DMS53 (cell line): ENCODE measurements around the gene B4GALNT3.
"Not testable (repeated sequence)": the region's sequence is repeated elsewhere in the genome, so short reads cannot be mapped to it uniquely, and the experiment has no call there.

Experiments used
- DNase-seq: peaks from one replicate; lab custom pipeline; 2025; lab: John Stamatoyannopoulos, UW

Gene B4GALNT3

DNA sequence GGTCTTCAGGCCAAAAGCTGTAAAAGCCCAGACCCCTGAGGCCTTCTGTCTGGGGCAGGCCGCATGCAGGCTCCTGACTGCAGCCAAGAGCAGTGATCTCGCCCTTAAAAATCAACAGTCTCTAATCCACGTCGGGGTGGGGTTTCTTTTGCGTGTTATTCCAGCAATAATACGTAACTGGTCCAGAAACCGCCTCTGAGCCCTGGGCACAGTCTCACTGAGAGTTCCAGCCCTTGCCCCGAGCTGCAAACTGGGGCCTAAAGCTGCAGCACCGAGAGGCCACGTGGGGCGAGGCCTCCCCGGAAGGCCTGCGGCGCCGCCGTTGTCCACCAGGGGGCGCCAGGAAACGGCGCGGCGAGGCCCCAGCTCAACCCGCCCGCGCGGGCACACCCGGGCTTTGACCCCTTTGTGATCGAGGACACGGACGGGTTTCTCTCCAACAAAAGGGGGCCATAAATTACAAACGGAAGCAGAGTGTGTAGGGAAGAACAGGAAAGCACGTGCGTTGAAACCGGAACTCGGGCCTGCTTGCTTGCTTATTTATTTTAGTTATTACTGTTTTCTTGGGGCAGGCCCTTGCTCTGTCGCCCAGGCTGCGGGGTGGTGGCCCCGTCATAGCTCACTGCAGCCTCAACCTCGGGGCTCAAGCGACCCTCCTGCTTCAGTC, 116.3 kb downstream of the B4GALNT3 start:
- DNase-seq: peak; percentile 94

- DNase-seq: no peak
Observed at GRCh38 chr12:576615-577110, 116.9 kb downstream of the B4GALNT3 start.

DNA sequence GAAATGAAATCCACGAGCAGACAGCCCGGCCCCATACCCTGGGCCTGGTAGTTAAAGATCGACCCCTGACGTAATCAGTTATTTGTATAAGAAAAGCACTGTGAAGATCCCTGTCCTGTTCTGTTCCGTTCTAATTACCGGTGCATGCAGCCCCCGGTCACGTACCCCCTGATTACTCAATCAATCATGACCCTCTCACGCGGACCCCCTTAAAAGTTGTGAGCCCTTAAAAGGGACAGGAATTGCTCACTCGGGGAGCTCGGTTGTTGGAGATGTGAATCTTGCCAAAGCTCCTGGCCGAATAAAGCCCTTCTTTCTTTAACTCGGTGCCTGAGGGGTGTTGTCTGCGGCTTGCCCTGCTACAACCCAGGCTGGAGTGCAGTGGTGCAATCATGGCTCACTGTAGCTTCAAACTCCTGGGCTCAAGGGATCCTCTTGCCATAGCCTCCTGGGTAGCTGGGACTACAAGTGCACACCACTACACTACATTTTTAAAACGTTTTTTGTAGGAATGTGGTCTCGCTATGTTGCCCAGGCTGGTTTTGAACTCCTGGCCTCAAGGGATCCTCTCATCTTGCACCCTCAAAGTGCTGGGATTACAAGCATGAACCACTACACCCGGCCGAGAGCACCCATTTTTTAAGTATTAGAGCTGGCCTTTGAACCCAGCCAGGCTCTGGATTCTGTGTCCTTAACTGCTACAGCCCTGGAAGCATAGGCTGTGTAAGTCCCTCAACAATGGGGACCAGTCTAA, 118.4 kb downstream of the B4GALNT3 start:
- DNase-seq: not testable (repeated sequence)

DNA sequence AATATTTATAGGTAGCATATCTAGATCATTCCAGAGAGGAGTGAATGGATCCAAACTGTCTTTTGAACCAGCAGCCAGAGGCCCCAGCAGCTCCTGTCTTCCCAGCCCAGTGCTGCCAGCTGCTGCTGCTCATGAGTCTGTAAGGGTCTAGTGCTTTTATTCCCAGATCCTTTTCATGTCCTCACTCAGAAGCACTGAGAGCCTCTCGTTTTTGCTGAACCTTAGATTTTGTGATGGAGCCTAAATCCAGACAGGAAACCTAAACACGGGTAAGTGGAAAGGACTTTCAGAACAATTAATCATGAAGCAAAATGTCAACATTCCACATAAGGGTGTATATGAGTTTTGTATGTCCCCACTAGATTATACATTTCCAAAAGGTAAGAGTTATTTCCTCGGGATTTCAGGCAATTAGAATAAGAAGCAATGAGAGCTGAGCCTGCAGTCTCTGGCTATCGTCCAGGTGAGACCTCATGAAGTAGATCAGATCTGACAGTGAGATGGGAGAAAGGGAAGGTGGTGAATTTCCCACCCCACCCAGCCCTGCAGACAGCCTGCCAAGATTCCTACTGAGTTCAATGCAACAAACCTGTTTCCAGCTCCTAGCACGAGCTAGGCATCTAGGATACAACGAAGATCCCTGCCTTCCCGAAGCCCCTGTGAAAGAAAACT, 119.1 kb downstream of the B4GALNT3 start:
- DNase-seq: peak; percentile 31

DNA sequence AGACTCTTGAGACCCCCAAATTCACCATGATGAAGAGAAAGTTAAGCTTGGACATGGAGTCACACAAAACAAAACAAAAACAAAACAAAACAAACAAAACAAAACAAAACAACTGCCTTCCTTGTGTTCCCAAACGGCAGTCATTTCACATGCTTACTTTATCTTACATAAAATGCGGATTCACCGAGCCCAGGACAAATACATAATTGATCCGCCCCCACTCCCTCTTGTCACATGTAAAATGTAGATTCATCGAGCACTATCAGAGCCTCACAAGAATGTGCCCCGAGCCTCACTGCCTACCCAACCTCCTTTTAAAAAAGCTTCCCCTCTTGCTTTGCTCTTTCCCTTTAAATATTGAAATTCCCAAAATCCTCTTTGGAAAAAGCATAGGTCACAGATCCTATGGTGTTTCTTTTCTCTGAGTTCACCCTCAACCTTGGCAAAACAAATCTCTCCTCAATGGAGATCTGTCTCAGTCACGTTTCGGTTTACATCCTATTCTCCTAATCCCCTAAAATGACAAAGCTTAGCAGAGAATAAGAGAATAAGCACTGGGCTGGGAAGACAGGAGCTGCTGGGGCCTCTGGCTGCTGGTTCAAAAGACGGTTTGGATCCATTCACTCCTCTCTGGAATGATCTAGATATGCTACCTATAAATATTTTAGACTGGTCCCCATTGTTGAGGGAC, 119.8 kb downstream of the B4GALNT3 start:
- no peak for DNase-seq

GRCh38 chr12:580813-581212, 121.1 kb downstream of the B4GALNT3 start:
- no peak for DNase-seq

DNA sequence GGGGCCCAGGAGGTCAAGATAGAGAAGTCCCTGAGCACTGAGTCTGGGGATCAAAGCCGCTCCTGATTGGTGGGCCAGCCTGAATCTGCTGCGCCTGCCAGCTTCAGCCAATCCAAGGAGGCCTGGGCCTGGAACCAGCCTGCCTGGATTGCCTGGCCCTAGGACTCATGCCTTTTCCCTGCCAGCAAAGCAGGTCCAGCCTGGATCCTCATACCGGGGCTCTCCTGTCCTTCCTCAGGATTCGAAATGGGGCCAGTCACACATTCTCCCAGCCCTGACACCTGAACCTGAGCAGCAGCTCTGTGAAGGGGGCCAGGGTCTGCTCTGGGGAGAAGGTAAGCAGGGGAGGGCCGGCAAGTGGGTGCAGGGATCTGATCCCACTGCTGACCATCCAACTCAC, 121.6 kb downstream of the B4GALNT3 start:
- DNase-seq: no peak

DNA sequence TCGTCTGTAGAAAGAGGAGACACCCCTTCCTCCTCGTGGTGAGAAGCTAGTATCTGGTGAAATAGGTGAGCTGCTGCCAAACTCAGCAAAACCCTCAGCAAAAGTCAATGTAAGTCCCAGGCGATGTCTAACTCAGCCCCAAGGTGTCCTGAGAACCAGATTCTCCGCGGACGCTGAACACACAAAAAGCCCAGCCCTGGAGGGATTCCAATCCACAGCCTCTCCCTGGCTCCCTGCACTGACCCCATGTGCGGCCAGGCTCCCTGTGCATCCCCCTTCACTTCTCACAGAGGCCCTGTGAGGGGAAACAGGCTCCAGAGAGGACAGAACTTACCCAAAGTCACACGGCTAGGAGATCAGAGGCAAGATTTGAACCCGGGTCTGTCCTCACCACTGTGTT, 122.0 kb downstream of the B4GALNT3 start:
- no peak for DNase-seq

DNA sequence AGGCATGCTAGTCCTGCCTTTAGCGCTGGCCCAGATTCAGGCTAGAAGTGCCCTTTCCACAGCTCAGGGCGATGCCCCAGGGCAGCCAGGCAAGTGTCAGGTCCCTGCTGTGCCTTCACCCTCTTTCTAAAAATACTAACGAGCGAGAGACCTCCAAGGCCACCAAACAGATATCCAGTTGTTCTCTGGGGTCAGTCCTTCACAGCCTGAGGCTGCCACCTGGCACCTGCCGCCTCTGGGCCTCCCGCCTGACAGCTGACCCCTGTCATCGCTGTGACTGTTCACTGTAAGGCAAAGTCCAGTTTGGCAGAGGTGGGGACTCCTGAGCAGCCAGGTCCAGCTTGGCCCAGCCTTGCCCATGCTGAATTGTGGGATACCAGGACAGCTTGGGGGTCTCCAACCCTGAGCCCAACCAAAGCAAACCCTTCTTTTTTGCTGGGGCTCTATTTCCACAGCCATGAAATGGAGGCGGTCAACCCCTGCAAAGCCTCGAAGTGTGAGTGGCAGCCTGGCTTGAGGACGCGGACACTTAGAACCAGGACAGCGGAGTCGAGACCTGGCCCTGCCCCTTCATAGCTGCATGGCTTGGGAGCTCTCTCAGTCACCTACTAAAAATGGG, 123.6 kb downstream of the B4GALNT3 start:
- DNase-seq: peak; percentile 52

DNA sequence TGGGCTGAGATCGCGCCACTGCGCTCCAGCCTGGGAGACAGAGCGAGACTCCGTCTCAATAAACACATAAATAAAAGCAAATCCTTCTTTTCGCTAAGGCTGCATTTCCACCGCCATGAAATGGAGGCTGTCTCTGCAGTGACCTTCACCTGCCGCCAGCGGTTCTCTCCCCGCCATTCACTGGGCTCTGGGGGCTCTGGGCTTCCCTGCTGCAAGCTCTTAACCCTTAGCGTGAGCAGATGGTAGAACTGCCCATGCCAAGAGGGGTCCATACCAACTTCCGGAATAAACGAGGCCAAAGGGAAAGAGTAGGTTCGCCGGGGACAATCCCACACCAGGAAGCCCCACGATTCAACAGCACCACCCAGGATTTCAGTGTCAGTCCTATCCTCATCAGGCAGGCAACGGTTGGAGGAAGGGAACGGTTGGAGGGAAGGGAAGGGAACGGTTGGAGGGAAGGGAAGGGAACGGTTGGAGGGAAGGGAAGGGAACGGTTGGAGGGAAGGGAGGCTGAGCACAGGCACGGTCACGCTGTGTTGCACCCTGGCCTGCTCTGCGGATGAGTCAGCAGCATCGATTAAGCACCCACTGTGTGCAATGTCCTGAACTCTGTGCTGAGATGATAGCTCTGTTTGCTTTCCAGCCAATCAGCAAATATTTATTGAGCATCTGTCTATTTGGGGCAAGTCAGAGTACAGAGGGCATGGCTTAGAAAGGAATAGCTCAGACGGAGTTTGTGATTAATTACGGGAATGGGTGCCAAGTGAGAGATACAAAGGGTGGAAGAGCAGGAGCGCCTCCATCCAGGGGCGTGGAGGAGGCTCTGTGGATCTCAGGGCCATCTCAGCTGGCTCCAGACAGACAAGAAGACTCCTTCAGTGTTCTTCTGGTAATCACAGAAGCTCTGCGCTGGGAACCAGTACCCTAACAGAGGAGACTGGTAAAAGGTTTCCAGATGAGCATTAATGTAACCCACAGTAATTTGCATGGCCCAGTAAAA, 125.6 kb downstream of the B4GALNT3 start:
- peak; percentile 50 for DNase-seq

- no peak for DNase-seq
Observed at GRCh38 chr12:586318-587071, 126.8 kb downstream of the B4GALNT3 start.

DNA sequence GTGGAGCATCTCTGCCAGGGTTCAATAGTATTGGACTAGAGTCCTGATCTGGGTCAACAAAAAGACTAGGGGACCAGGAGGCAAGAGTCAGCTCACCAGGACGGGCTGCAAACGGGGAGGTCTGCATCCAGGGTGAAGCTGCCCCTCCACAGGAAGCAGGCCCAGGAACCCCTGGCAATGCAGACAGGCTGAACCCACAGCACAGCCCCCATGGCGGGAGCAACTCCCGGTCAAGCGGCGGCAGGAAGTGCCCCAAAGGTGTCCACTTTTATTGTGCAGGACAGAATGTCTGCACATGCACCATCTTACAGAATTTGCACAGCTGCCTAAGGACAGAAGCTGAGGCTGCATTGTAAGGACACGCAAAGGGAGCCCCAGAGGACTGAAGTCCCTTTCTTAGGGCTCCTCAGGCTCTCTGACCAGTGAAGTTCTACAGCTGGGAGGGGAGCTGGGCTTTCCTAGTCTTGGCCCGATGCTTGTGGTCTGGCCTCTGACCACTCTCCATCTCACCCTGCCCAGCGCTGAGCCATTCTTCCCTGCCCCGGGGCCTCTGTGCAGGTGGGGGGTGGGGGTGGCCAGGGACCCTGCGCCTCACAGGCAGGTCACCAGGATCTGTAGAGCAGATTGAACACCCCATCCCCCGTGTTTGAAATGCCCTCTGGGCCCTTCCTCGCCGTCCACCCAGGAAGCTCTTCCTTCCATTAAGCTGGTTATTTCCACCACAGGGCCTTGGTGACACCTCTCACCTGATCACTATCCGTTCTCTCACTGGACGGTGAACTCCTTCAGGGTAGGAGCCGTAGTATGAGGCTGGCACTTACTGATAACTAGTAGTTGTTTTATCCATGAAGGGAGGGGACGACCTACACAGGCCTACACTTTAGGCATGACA, 127.6 kb downstream of the B4GALNT3 start:
- no peak for DNase-seq

GRCh38 chr12:588024-588322, 128.2 kb downstream of the B4GALNT3 start:
- no peak for DNase-seq

GRCh38 chr12:588646-589045, 128.9 kb downstream of the B4GALNT3 start:
- no peak for DNase-seq

DNA sequence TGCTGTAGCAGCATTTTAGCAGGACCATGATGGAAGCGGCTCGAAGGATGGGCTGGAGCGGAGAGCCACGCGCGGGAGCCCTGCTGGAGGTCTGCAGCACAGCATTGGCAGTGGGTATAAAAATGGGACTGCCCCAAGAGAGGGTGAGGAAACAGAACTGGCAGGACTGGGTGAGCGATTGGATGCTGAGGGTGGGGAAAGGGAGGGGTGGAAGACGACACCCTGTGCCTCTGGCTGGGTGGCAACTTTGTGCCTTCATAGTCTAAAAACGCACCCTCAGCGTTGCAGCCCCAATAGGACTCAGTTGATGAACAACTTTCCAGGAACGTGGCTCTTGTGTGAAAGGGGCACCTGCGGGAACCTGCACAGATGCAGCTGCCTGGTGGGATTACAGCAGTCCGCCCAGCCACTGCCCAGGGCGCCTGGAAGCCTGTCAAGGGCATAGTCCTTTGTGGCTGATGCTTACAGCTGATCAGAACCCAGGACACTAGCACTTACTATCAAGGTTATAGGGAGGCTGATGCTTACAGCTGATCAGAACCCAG, 130.5 kb downstream of the B4GALNT3 start:
- no peak for DNase-seq

DNA sequence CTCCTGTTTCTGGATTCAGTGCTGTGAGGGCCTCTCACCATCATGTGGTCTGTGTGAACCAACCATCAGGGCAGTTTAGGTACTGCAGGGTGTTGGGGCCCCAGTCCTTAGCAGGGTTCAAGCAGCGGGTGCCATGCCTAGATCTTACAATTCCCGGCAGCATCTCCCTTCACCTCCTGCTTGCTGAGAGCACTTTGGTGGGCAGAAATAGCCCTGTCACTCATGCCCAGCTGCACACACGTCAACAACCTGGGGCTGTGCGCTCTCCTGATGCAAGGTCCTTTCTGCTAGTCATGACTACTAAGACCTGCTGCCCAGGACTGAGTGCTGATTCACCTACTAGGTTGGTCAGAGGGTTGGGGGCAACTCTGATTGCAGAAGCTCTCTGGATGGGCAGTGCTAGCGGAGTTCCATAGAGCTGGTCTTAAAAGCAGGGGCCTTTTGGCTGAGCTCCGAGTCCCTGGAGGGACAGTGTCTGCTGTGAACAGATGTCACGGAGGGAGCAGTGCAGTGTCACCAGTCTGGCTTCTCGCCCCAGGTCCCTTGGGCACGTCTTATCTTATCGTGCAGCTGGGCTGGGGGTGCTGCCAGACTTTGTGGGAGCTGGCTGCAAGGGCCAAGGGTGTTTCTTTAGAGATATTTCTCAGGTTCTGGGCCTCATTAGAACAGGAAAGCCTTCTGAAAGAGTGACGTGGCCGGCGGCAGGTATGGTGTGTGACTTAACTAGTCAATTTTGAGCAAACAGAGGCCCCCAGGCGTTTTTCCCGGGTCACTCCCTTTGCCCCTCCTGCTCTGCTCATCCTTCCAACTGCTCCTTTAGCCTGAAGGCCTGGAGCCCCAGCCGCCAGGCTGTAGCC, 131.7 kb downstream of the B4GALNT3 start:
- DNase-seq: peak; percentile 42

DNA sequence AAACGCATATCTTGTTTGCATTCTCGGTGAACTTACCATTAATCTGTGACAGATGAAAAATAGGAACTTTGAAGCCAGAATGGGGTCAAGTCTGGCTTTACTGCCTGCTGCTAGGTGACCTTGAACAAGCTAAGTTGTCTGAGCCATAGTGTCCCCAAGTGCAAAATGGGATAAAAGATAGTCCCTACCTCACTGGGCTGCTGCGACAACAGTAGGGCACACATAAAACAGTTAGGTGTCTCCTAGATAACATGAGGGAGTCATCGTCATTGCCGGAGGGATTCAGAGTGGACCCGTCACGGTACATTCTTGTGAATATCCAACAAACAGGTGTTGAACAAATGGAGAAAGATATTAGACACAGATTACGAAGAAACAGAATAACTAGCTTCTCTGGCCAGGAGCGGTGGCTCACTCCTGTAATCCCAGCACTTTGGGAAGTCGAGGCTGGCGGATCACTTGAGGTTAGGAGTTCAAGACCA, 132.3 kb downstream of the B4GALNT3 start:
- no peak for DNase-seq
